Breast epithelium (tissue), 4 donors: ENCODE data around the gene LDLRAD4. TPM values are rescaled to one million over a fixed set of nuclear protein-coding genes. Genes with fewer than 3 reads are reported as not detected.
"Not testable (repeated sequence)": the region's sequence is repeated elsewhere in the genome, so short reads cannot be mapped to it uniquely, and the experiment has no call there.

Source experiments
- DNase-seq, 2 donors: peaks; one replicate each; pipeline ENCODE4 v3.0.0-alpha.2; 2019; ENCODE audit warnings: low spot score in 2 of 2
- H3K27ac ChIP-seq, 2 donors: fragments of 200-600 bp; sonication (generic) in 1 of 2; one replicate each; pipeline ENCODE4 v1.5.1; 2016 to 2019; ENCODE audit warnings: mild to moderate bottlenecking in 1 of 2
- H3K27me3 ChIP-seq, 2 donors: fragments of 200-600 bp; sonication (generic) in 1 of 2; one replicate each; pipeline versions ENCODE4 v1.5.1 to v1.6.0; 2017 to 2019; ENCODE audit warnings: control low read depth in 1 of 2, mild to moderate bottlenecking in 1 of 2
- H3K36me3 ChIP-seq: fragments of 200-600 bp; one replicate; pipeline ENCODE4 v1.5.1; 2019
- H3K4me1 ChIP-seq, 2 donors: fragments of 200-600 bp; sonication (generic); one replicate each; pipeline ENCODE4 v1.5.1; 2016 to 2019; ENCODE audit warnings: control low read depth in 1 of 2
- H3K4me3 ChIP-seq, 3 donors: fragments of 200-600 bp; sonication (generic); 1 replicate in 2 of 3; 2 replicates in 1 of 3; pipeline ENCODE4 v1.5.1; 2016 to 2019; ENCODE audit warnings: mild to moderate bottlenecking in 3 of 3, moderate library complexity in 2 of 3
- H3K9me3 ChIP-seq, 2 donors: fragments of 200-600 bp; sonication (generic) in 1 of 2; one replicate each; pipeline ENCODE4 v1.5.1; 2016 to 2019; ENCODE audit warnings: control low read depth in 1 of 2
- CTCF ChIP-seq, 3 donors: fragments of 450-650 bp; IDR thresholded peaks; one replicate each; pipeline ENCODE4 v1.5.1; 2016 to 2017; ENCODE audit warnings: antibody characterized with exemption in 3 of 3, mild to moderate bottlenecking in 3 of 3, moderate library complexity in 3 of 3
- POLR2A ChIP-seq: fragments of 450-650 bp; IDR thresholded peaks from one replicate; pipeline ENCODE4 v1.6.1; 2016; ENCODE audit warnings: antibody characterized with exemption, mild to moderate bottlenecking, moderate library complexity
- POLR2AphosphoS5 ChIP-seq, 3 donors: sonication (generic); formaldehyde crosslinking; IDR thresholded peaks; one replicate each; pipeline ENCODE4 v1.6.1; 2017; ENCODE audit warnings: antibody characterized with exemption in 3 of 3
- intact Hi-C: fragments of 100-400 bp; cut with DNase I; formaldehyde crosslinking; loops from one replicate; pipeline ENCODE4 v1.15.1; 2023; ENCODE audit warnings: low total_unique reads
- total RNA-seq, 3 donors: library from RNA; depleted of rRNA; stranded (reverse); fragments of >200 nt; gene quantifications; one replicate each; pipeline ENCODE4 v1.1.0, GENCODE V29; 2016

The LDLRAD4 gene
- total RNA-seq, 3 donors from 2014 or later = 28.5 to 94.3 (median 42.9) TPM

GRCh38 chr18:13471198-13471845, 252.8 kb downstream of the LDLRAD4 start:
- Histone ChIP-seq H3K9me3 (no peaks in the 10 kb centered on the region), H3K27me3 (no peaks in the 10 kb centered on the region), H3K4me1 (peaks cover 0 to 7% of the 10 kb centered on the region in 2 donors), H3K36me3 (no peaks in the 10 kb centered on the region), H3K27ac (peak overlapping the region; percentile 9 to 10), H3K4me3 (no peak overlapping the region)
- DNase-seq = no peak
- intact Hi-C loops = no loop called here
- TF ChIP-seq POLR2A (no peak), CTCF (IDR thresholded peaks at IDR 0.05) (no peak), POLR2AphosphoS5 (IDR thresholded peaks at IDR 0.05) (no peak)

GRCh38 chr18:13471971-13472628, 253.5 kb downstream of the LDLRAD4 start:
- no peaks in the 10 kb centered on the region for H3K36me3 ChIP-seq
- H3K27ac ChIP-seq = peak overlapping the region; percentile 10 to 43
- peaks cover 0 to 7% of the 10 kb centered on the region in 2 donors for H3K4me1 ChIP-seq
- intact Hi-C loops = no loop called here
- H3K9me3 ChIP-seq = no peaks in the 10 kb centered on the region
- no peaks in the 10 kb centered on the region for H3K27me3 ChIP-seq
- DNase-seq = no peak
- H3K4me3 ChIP-seq = no peak overlapping the region
- no peak for TF ChIP-seq POLR2AphosphoS5 (IDR thresholded peaks at IDR 0.05)
- no peak for TF ChIP-seq CTCF (IDR thresholded peaks at IDR 0.05)
- TF ChIP-seq POLR2A = no peak

GRCh38 chr18:13473751-13474150, 255.2 kb downstream of the LDLRAD4 start:
- TF ChIP-seq CTCF (IDR thresholded peaks at IDR 0.05) = no peak
- no peak for TF ChIP-seq POLR2A
- TF ChIP-seq POLR2AphosphoS5 (IDR thresholded peaks at IDR 0.05) = no peak
- Histone ChIP-seq H3K9me3 (no peaks in the 10 kb centered on the region), H3K36me3 (no peaks in the 10 kb centered on the region), H3K4me3 (no peak overlapping the region), H3K27ac (no peak overlapping the region), H3K4me1 (peaks cover 0 to 7% of the 10 kb centered on the region in 2 donors), H3K27me3 (no peaks in the 10 kb centered on the region)
- intact Hi-C loops = no loop called here
- no peak for DNase-seq

GRCh38 chr18:13474336-13474735, 255.8 kb downstream of the LDLRAD4 start:
- peaks cover 0 to 7% of the 10 kb centered on the region in 2 donors for H3K4me1 ChIP-seq
- no peaks in the 10 kb centered on the region for H3K27me3 ChIP-seq
- DNase-seq = no peak
- H3K9me3 ChIP-seq = no peaks in the 10 kb centered on the region
- no peak overlapping the region for H3K4me3 ChIP-seq
- H3K36me3 ChIP-seq = no peaks in the 10 kb centered on the region
- intact Hi-C loops = no loop called here
- H3K27ac ChIP-seq = no peak overlapping the region
- no peak for TF ChIP-seq POLR2A
- no peak for TF ChIP-seq CTCF (IDR thresholded peaks at IDR 0.05)
- TF ChIP-seq POLR2AphosphoS5 (IDR thresholded peaks at IDR 0.05) = no peak

GRCh38 chr18:13474907-13475545, 256.5 kb downstream of the LDLRAD4 start:
- Histone ChIP-seq H3K36me3 (no peaks in the 10 kb centered on the region), H3K4me3 (no peak overlapping the region), H3K9me3 (no peaks in the 10 kb centered on the region), H3K27ac (no peak overlapping the region), H3K27me3 (no peaks in the 10 kb centered on the region), H3K4me1 (peaks cover 0 to 7% of the 10 kb centered on the region in 2 donors)
- intact Hi-C loops = no loop called here
- no peak for TF ChIP-seq POLR2AphosphoS5 (IDR thresholded peaks at IDR 0.05)
- no peak for TF ChIP-seq CTCF (IDR thresholded peaks at IDR 0.05)
- TF ChIP-seq POLR2A = no peak
- no peak for DNase-seq

- H3K9me3 ChIP-seq, intact Hi-C loops, H3K27me3 ChIP-seq, H3K36me3 ChIP-seq, H3K4me3 ChIP-seq, H3K4me1 ChIP-seq, H3K27ac ChIP-seq, DNase-seq: not testable (repeated sequence)
Observed at GRCh38 chr18:13476312-13476711, 257.8 kb downstream of the LDLRAD4 start.
